NT2/D1 (cell line): ENCODE measurements around the gene KRTAP10-1.
"Not testable (repeated sequence)": the region's sequence is repeated elsewhere in the genome, so short reads cannot be mapped to it uniquely, and the experiment has no call there.

Source experiments
- DNase-seq: peaks from one replicate; pipeline ENCODE4 v3.0.0-alpha.2; 2011; ENCODE audit warnings: low read depth, low spot score
- H3K27me3 ChIP-seq: 2 replicates; pipeline ENCODE4 v1.6.0; 2011; ENCODE audit warnings: mild to moderate bottlenecking; ENCODE audit not compliant: insufficient read length, insufficient read depth
- H3K36me3 ChIP-seq: 2 replicates; pipeline ENCODE4 v1.6.1; 2011; ENCODE audit warnings: mild to moderate bottlenecking, low read length, mixed read lengths; ENCODE audit not compliant: insufficient read depth, insufficient read length
- H3K4me1 ChIP-seq: 2 replicates; pipeline ENCODE4 v1.5.1; 2011; ENCODE audit not compliant: insufficient read depth, insufficient read length
- H3K4me3 ChIP-seq: 2 replicates; pipeline ENCODE4 v1.5.1; 2011; ENCODE audit warnings: low read depth; ENCODE audit not compliant: insufficient read length
- H3K9ac ChIP-seq: 2 replicates; pipeline ENCODE4 v1.6.0; 2011; ENCODE audit warnings: low read depth; ENCODE audit not compliant: insufficient read length
- H3K9me3 ChIP-seq: 2 replicates; pipeline ENCODE4 v1.5.1; 2011; ENCODE audit warnings: mild to moderate bottlenecking, low read length; ENCODE audit not compliant: insufficient read depth
- SUZ12 ChIP-seq: IDR thresholded peaks from 2 replicates; pipeline ENCODE4 v1.6.1; 2011; ENCODE audit not compliant: insufficient read length, insufficient read depth; ENCODE audit errors: extremely low read depth
- YY1 ChIP-seq: IDR thresholded peaks from 2 replicates; pipeline ENCODE4 v1.6.1; 2011; ENCODE audit not compliant: insufficient read length, insufficient read depth
- ZNF274 ChIP-seq: IDR thresholded peaks from 2 replicates; pipeline ENCODE4 v1.6.1; 2011; ENCODE audit warnings: mild to moderate bottlenecking, low read depth, low read length

Gene KRTAP10-1

GRCh38 chr21:44567481-44568171 is 27.6 kb upstream of the KRTAP10-1 start:
- H3K27me3 ChIP-seq: no peaks in the 10 kb centered on the region
- H3K4me3 ChIP-seq: no peak overlapping the region
- no peaks in the 10 kb centered on the region for H3K4me1 ChIP-seq
- TF ChIP-seq YY1 (no peak), ZNF274 (no peak), SUZ12 (no peak)
- peaks cover 23% of the 10 kb centered on the region for H3K9me3 ChIP-seq
- DNase-seq: no peak
- H3K36me3 ChIP-seq: no peaks in the 10 kb centered on the region
- H3K9ac ChIP-seq: no peak overlapping the region

GRCh38 chr21:44566403-44566802 is 26.4 kb upstream of the KRTAP10-1 start:
- DNase-seq: no peak
- no peaks in the 10 kb centered on the region for H3K4me1 ChIP-seq
- H3K4me3 ChIP-seq: no peak overlapping the region
- peaks cover 20% of the 10 kb centered on the region for H3K9me3 ChIP-seq
- TF ChIP-seq ZNF274: no peak
- TF ChIP-seq SUZ12: no peak
- no peak for TF ChIP-seq YY1
- H3K36me3 ChIP-seq: no peaks in the 10 kb centered on the region
- H3K27me3 ChIP-seq: no peaks in the 10 kb centered on the region
- H3K9ac ChIP-seq: no peak overlapping the region

GRCh38 chr21:44564886-44565598 is 25.0 kb upstream of the KRTAP10-1 start:
- H3K36me3 ChIP-seq: no peaks in the 10 kb centered on the region
- no peak for DNase-seq
- H3K9me3 ChIP-seq: peaks cover 9% of the 10 kb centered on the region; the same call in 1 of the 2 replicates
- no peak for TF ChIP-seq YY1
- no peak for TF ChIP-seq ZNF274
- no peak for TF ChIP-seq SUZ12
- no peaks in the 10 kb centered on the region for H3K27me3 ChIP-seq
- no peak overlapping the region for H3K9ac ChIP-seq
- H3K4me3 ChIP-seq: no peak overlapping the region
- H3K4me1 ChIP-seq: no peaks in the 10 kb centered on the region

GRCh38 chr21:44564099-44564498 is 24.1 kb upstream of the KRTAP10-1 start:
- Histone ChIP-seq H3K9ac (no peak overlapping the region), H3K4me1 (no peaks in the 10 kb centered on the region), H3K27me3 (no peaks in the 10 kb centered on the region), H3K36me3 (no peaks in the 10 kb centered on the region), H3K9me3 (peaks cover 9% of the 10 kb centered on the region; the same call in 1 of the 2 replicates), H3K4me3 (no peak overlapping the region)
- DNase-seq: no peak
- TF ChIP-seq SUZ12: no peak
- TF ChIP-seq ZNF274: no peak
- no peak for TF ChIP-seq YY1

- no peak for TF ChIP-seq SUZ12
- TF ChIP-seq ZNF274: no peak
- no peak for TF ChIP-seq YY1
- Histone ChIP-seq H3K9ac (peak within 1 kb of the TSS; percentile 14), H3K9me3 (peaks cover 9% of the 10 kb centered on the region; the same call in 1 of the 2 replicates), H3K27me3 (no peaks in the 10 kb centered on the region), H3K4me1 (peaks cover 14% of the 10 kb centered on the region), H3K4me3 (no peak within 1 kb of the TSS), H3K36me3 (no peaks in the 10 kb centered on the region)
- DNase-seq: no peak
Observed at GRCh38 chr21:44558695-44559094, 18.7 kb upstream of the KRTAP10-1 start, which contains the start of gene KRTAP10-3. TSS of gene KRTAP10-3 (minus strand) at chr21:44558795. CDS start at chr21:44558715, 80 bp downstream.

GRCh38 chr21:44558329-44558675 is 18.3 kb upstream of the KRTAP10-1 start:
- not testable (repeated sequence) for DNase-seq, H3K9ac ChIP-seq, H3K9me3 ChIP-seq, H3K4me3 ChIP-seq, H3K36me3 ChIP-seq, H3K27me3 ChIP-seq
- peaks cover 14% of the 10 kb centered on the region for H3K4me1 ChIP-seq

GRCh38 chr21:44557491-44558328 is 17.7 kb upstream of the KRTAP10-1 start:
- Histone ChIP-seq H3K27me3 (no peaks in the 10 kb centered on the region), H3K9ac (peak overlapping the region; percentile 14), H3K36me3 (no peaks in the 10 kb centered on the region), H3K9me3 (peaks cover 3% of the 10 kb centered on the region; the same call in 1 of the 2 replicates), H3K4me1 (peaks cover 17% of the 10 kb centered on the region), H3K4me3 (no peak overlapping the region)
- no peak for DNase-seq
- TF ChIP-seq YY1 (no peak), ZNF274 (no peak), SUZ12 (no peak)
